ENCODE data around the gene S100A8. TPM values are rescaled to one million over a fixed set of nuclear protein-coding genes. Genes with fewer than 3 reads are reported as not detected.

The S100A8 gene
- total and polyA plus RNA-seq, 2 experiments from 2014 or later: not detected

- no peaks in the 10 kb centered on the region for H3F3A ChIP-seq (ENCODE audit: insufficient read depth)
- peak; percentile 23 for DNase-seq
- no peak overlapping the region for H3K4me3 ChIP-seq
- H3K9me2 ChIP-seq (ENCODE audit: insufficient read depth): no peaks in the 10 kb centered on the region
- H3K9me3 ChIP-seq (ENCODE audit: low read depth): no peaks in the 10 kb centered on the region
- H3K27ac ChIP-seq: no peak overlapping the region
- H3K27me3 ChIP-seq (replicated peaks; ENCODE audit: insufficient read depth): peaks cover 16% of the 10 kb centered on the region
- no peak for TF ChIP-seq EZH2phosphoT487 (IDR thresholded peaks at IDR 0.05; ENCODE audit: insufficient read depth, low read depth)
- no peak for TF ChIP-seq EZH2 (IDR thresholded peaks at IDR 0.05; ENCODE audit: insufficient read depth, poor library complexity, severe bottlenecking)
- no peaks in the 10 kb centered on the region for H3K36me3 ChIP-seq (ENCODE audit: low read depth)
- no peaks in the 10 kb centered on the region for H4K20me1 ChIP-seq (ENCODE audit: insufficient read depth)
- in situ Hi-C loops (cut with MboI): no loop called here
- 53% methylated on average over 5 of the region's 5 CpGs for WGBS, 2 experiments (ENCODE audit: low coverage in 1 of 2, low lambda C conversion rate in 2 of 2, missing lambda C conversion rate in 2 of 2)
- no peaks in the 10 kb centered on the region for H3K79me2 ChIP-seq (ENCODE audit: insufficient read depth)
- H3K4me2 ChIP-seq (ENCODE audit: unreplicated experiment): no peak overlapping the region
- no peak overlapping the region for H3K9ac ChIP-seq
- H2AFZ ChIP-seq: no peak overlapping the region
- no peaks in the 10 kb centered on the region for H3K4me1 ChIP-seq (ENCODE audit: insufficient read depth)
These were observed 9.4 kb upstream of the S100A8 start for GRCh38 chr1:153400244-153400643.

- Histone ChIP-seq H4K20me1 (ENCODE audit: insufficient read depth) (no peaks in the 10 kb centered on the region), H3K9ac (no peak overlapping the region), H3K27me3 (replicated peaks; ENCODE audit: insufficient read depth) (peaks cover 16% of the 10 kb centered on the region), H3K4me3 (no peak overlapping the region), H3K9me2 (ENCODE audit: insufficient read depth) (no peaks in the 10 kb centered on the region), H3K36me3 (ENCODE audit: low read depth) (no peaks in the 10 kb centered on the region), H3F3A (ENCODE audit: insufficient read depth) (no peaks in the 10 kb centered on the region), H3K9me3 (ENCODE audit: low read depth) (no peaks in the 10 kb centered on the region), H3K4me2 (ENCODE audit: unreplicated experiment) (no peak overlapping the region), H3K4me1 (ENCODE audit: insufficient read depth) (no peaks in the 10 kb centered on the region), H3K27ac (no peak overlapping the region), H2AFZ (no peak overlapping the region), H3K79me2 (ENCODE audit: insufficient read depth) (no peaks in the 10 kb centered on the region)
- no peak for TF ChIP-seq EZH2phosphoT487 (IDR thresholded peaks at IDR 0.05; ENCODE audit: insufficient read depth, low read depth)
- TF ChIP-seq EZH2 (IDR thresholded peaks at IDR 0.05; ENCODE audit: insufficient read depth, poor library complexity, severe bottlenecking): no peak
- in situ Hi-C loops (cut with MboI): no loop called here
- WGBS, 2 experiments (ENCODE audit: low coverage in 1 of 2, low lambda C conversion rate in 2 of 2, missing lambda C conversion rate in 2 of 2): 67 to 73% methylated on average over 7 of the region's 7 CpGs
- no peak for DNase-seq
These were observed 8.7 kb upstream of the S100A8 start for GRCh38 chr1:153399401-153400055.

DNA sequence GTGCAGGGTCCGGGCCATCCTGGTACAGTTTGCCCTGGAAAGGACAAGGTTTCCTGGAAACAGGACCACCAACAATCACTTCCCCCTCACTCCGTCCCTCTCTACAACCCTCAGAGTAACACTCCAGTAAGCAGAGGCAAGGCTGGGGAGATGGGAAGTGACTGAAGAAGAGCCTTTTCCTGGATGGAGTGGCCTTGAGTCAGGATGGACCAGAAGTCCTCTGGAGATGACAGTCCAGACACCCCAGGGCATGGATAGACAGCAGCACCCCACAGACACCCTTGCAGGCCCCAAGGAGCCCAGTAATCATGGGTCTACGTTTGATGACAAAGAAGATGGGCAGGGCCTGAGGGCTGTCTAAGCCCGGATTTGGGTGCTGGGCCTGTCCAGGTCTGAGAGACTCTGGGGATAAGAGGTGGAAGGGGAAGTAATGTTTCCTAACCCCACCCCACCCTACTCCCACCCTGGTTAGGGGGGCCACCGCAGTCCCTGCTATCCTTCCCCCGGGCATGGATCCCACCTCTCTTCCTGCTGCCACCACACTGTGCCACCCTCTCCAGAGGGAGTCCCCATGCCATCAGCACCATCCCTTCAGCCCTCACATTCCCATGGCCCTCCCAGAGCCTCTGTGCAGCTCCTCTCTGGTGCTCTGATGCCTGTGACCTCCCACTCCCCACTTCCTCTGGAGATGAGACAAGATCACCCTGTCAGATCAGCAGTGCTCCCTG is 7.2 kb upstream of the S100A8 start:
- no peaks in the 10 kb centered on the region for H3K9me3 ChIP-seq (ENCODE audit: low read depth)
- H3K36me3 ChIP-seq (ENCODE audit: low read depth): no peaks in the 10 kb centered on the region
- no peak for DNase-seq
- no peak overlapping the region for H2AFZ ChIP-seq
- no peak overlapping the region for H3K4me2 ChIP-seq (ENCODE audit: unreplicated experiment)
- no peak overlapping the region for H3K9ac ChIP-seq
- H3K27ac ChIP-seq: no peak overlapping the region
- 41 to 48% methylated on average over 4 to 6 of the region's 6 CpGs for WGBS, 2 experiments (ENCODE audit: low coverage in 1 of 2, low lambda C conversion rate in 2 of 2, missing lambda C conversion rate in 2 of 2)
- no peaks in the 10 kb centered on the region for H3K79me2 ChIP-seq (ENCODE audit: insufficient read depth)
- no peaks in the 10 kb centered on the region for H3K4me1 ChIP-seq (ENCODE audit: insufficient read depth)
- no peaks in the 10 kb centered on the region for H3K9me2 ChIP-seq (ENCODE audit: insufficient read depth)
- no peak overlapping the region for H3K4me3 ChIP-seq
- peaks cover 16% of the 10 kb centered on the region for H3K27me3 ChIP-seq (replicated peaks; ENCODE audit: insufficient read depth)
- no peak for TF ChIP-seq EZH2phosphoT487 (IDR thresholded peaks at IDR 0.05; ENCODE audit: insufficient read depth, low read depth)
- no peak for TF ChIP-seq EZH2 (IDR thresholded peaks at IDR 0.05; ENCODE audit: insufficient read depth, poor library complexity, severe bottlenecking)
- H3F3A ChIP-seq (ENCODE audit: insufficient read depth): no peaks in the 10 kb centered on the region
- in situ Hi-C loops (cut with MboI): no loop called here
- no peaks in the 10 kb centered on the region for H4K20me1 ChIP-seq (ENCODE audit: insufficient read depth)

DNA sequence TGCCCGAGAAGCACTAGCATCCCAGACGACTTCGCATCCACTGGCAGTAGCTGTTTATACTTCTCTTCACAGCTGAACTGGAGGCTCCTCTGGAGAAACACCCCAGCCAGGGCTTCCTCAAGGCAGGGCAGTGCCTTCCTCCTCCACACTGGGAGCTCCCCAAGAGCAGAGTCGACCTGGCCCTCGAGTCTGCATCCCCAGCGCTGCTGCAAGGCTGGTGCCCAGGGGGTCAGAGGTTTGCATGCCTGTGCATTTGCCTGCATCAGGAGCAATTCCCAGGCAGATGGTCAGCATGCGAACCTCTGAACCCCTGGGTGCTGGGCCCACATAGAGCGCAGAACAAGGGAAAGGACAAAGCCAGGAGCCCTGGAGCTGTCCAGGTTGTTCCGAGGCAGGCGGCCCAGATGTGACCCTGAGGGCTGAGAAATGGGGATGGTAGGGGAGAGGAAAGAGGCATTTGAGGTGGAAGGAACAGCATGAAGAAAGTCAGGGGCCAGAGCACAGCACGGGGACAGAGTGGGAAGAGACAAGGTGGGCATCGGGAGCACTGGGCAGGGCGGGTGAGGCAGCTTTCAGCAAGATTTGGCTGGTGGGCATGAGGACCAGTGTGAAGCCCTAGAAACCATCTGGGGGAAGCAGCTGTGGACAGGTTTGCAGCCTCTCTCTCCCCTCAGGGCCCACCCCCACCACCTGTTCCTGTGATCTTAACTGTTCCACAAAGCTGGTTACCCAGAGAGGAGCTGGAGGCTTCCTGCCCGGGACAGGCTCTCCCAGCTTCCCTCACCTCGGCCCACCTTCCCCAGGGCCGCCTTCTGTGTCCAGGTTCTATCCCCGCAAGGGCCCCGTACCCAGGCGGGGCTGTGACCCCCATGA is 6.4 kb upstream of the S100A8 start:
- Histone ChIP-seq H3K9me3 (ENCODE audit: low read depth) (no peaks in the 10 kb centered on the region), H3K4me3 (no peak overlapping the region), H3K4me1 (ENCODE audit: insufficient read depth) (no peaks in the 10 kb centered on the region), H4K20me1 (ENCODE audit: insufficient read depth) (no peaks in the 10 kb centered on the region), H3K9ac (no peak overlapping the region), H3K36me3 (ENCODE audit: low read depth) (no peaks in the 10 kb centered on the region), H3F3A (ENCODE audit: insufficient read depth) (no peaks in the 10 kb centered on the region), H3K27ac (no peak overlapping the region), H3K4me2 (ENCODE audit: unreplicated experiment) (no peak overlapping the region), H3K79me2 (ENCODE audit: insufficient read depth) (no peaks in the 10 kb centered on the region), H2AFZ (no peak overlapping the region), H3K27me3 (replicated peaks; ENCODE audit: insufficient read depth) (peaks cover 17% of the 10 kb centered on the region), H3K9me2 (ENCODE audit: insufficient read depth) (no peaks in the 10 kb centered on the region)
- in situ Hi-C loops (cut with MboI): no loop called here
- no peak for DNase-seq
- TF ChIP-seq EZH2 (IDR thresholded peaks at IDR 0.05; ENCODE audit: insufficient read depth, poor library complexity, severe bottlenecking): no peak
- TF ChIP-seq EZH2phosphoT487 (IDR thresholded peaks at IDR 0.05; ENCODE audit: insufficient read depth, low read depth): no peak
- 53 to 57% methylated on average over 19 of the region's 19 CpGs for WGBS, 2 experiments (ENCODE audit: low coverage in 1 of 2, low lambda C conversion rate in 2 of 2, missing lambda C conversion rate in 2 of 2)
